H1 (cell line): ENCODE measurements around the gene WDR91. TPM values are rescaled to one million over a fixed set of nuclear protein-coding genes. Genes with fewer than 3 reads are reported as not detected.

ENCODE experiments used
- CTCF ChIA-PET: fragments of 300-600 bp; sonication (Branson Sonifier 250); formaldehyde crosslinking; loops from one replicate; lab custom pipeline; 2021; ENCODE audit not compliant: partially characterized antibody; lab: Charles Lee
- POLR2A ChIA-PET: fragments of 300-600 bp; sonication (Branson Sonifier 250); formaldehyde crosslinking; loops from one replicate; lab custom pipeline; 2021; ENCODE audit warnings: inconsistent platforms; ENCODE audit not compliant: partially characterized antibody; lab: Charles Lee
- DNase-seq, 2 experiments: peaks; one replicate each; pipeline versions ENCODE4 v3.0.0 to v3.0.0-alpha.2; 2010 to 2022; ENCODE audit warnings: low spot score in 2 of 2, low read depth in 1 of 2, mixed read lengths in 1 of 2
- FAIRE-seq: peaks from 2 replicates; lab custom pipeline; 2011; peaks lifted over from hg19 to GRCh38; lab: Jason Lieb, UNC
- H2AFZ ChIP-seq: 2 replicates; pipeline ENCODE4 v1.8.1; 2012; ENCODE audit warnings: low read length, inconsistent platforms
- H2AK5ac ChIP-seq: 2 replicates; pipeline ENCODE4 v1.6.1; 2013; ENCODE audit warnings: low read depth, low read length
- H2BK120ac ChIP-seq: replicated peaks from 2 replicates; pipeline ENCODE3; 2013; ENCODE audit warnings: low read depth, low read length, inconsistent platforms
- H2BK12ac ChIP-seq: 2 replicates; pipeline ENCODE4 v1.6.1; 2013; ENCODE audit warnings: low read depth, low read length
- H2BK15ac ChIP-seq: 2 replicates; pipeline ENCODE4 v1.6.1; 2013; ENCODE audit warnings: low read length
- H2BK20ac ChIP-seq: 2 replicates; pipeline ENCODE4 v1.6.1; 2013; ENCODE audit warnings: low read length
- H2BK5ac ChIP-seq: 2 replicates; pipeline ENCODE4 v1.6.1; 2013; ENCODE audit warnings: low read depth, low read length
- H3K14ac ChIP-seq: 2 replicates; pipeline ENCODE4 v1.6.1; 2013; ENCODE audit warnings: inconsistent platforms; ENCODE audit not compliant: insufficient read length
- H3K18ac ChIP-seq: 2 replicates; pipeline ENCODE4 v1.6.1; 2013; ENCODE audit warnings: low read length; ENCODE audit errors: extremely low read depth
- H3K23ac ChIP-seq: 2 replicates; pipeline ENCODE4 v1.6.1; 2013; ENCODE audit warnings: inconsistent platforms; ENCODE audit not compliant: insufficient read length
- H3K23me2 ChIP-seq: 2 replicates; pipeline ENCODE4 v1.6.1; 2013; ENCODE audit warnings: low read depth, low read length
- H3K27ac ChIP-seq: 2 replicates; pipeline ENCODE4 v1.6.1; 2011; ENCODE audit warnings: low read depth, low read length, inconsistent platforms
- H3K27me3 ChIP-seq, 4 experiments: replicated peaks in 1 of 4; 1 replicate in 1 of 4; 2 replicates in 3 of 4; pipeline versions ENCODE4 v1.6.1 to v1.8.1; 2011 to 2013; ENCODE audit warnings: low read length in 3 of 4, mild to moderate bottlenecking in 3 of 4, inconsistent platforms in 2 of 4, mixed read lengths in 2 of 4, moderate library complexity in 1 of 4; ENCODE audit not compliant: control insufficient read depth in 3 of 4, insufficient read depth in 3 of 4; ENCODE audit errors: extremely low read depth in 1 of 4
- H3K36me3 ChIP-seq, 4 experiments: 2 replicates each; pipeline versions ENCODE4 v1.6.1 to v1.8.1; 2011 to 2013; ENCODE audit warnings: mild to moderate bottlenecking in 4 of 4, low read length in 3 of 4, moderate library complexity in 2 of 4, control low read depth in 1 of 4, inconsistent platforms in 1 of 4; ENCODE audit not compliant: insufficient read depth in 4 of 4, control insufficient read depth in 2 of 4
- H3K4ac ChIP-seq: replicated peaks from 2 replicates; pipeline ENCODE3; 2013; ENCODE audit warnings: low read length, low read depth, mixed read lengths, inconsistent platforms; ENCODE audit not compliant: insufficient read length
- H3K4me1 ChIP-seq, 4 experiments: replicated peaks in 1 of 4; 1 replicate in 1 of 4; 2 replicates in 3 of 4; pipeline versions ENCODE4 v1.6.1 to v1.8.1; 2011 to 2013; ENCODE audit warnings: low read length in 3 of 4, inconsistent platforms in 2 of 4, mixed read lengths in 1 of 4; ENCODE audit not compliant: insufficient read depth in 4 of 4, control insufficient read depth in 3 of 4
- H3K4me2 ChIP-seq, 2 experiments: 2 replicates each; pipeline versions ENCODE4 v1.6.1 to v1.8.1; 2011 to 2013; ENCODE audit warnings: low read depth in 2 of 2, low read length in 2 of 2, control low read depth in 1 of 2, inconsistent platforms in 1 of 2, mild to moderate bottlenecking in 1 of 2; ENCODE audit not compliant: insufficient read depth in 1 of 2
- H3K4me3 ChIP-seq, 4 experiments: fragments of 200-600, 300-600 bp in 1 of 4; sonication (generic), shearing (Covaris generic), sonication (Bioruptor Twin) in 1 of 4; 2 replicates each; pipeline versions ENCODE4 v1.5.1 to v1.8.1; 2011 to 2016; ENCODE audit warnings: low read length in 4 of 4, low read depth in 3 of 4, control low read depth in 2 of 4, inconsistent platforms in 2 of 4, mild to moderate bottlenecking in 2 of 4, mixed read lengths in 1 of 4, moderate library complexity in 1 of 4; ENCODE audit not compliant: insufficient read depth in 2 of 4; ENCODE audit errors: extremely low read depth in 1 of 4
- H3K56ac ChIP-seq: replicated peaks from 2 replicates; pipeline ENCODE3; 2013; ENCODE audit warnings: low read depth, mild to moderate bottlenecking, mixed read lengths, low read length, inconsistent platforms; ENCODE audit not compliant: insufficient read length
- H3K79me1 ChIP-seq: 2 replicates; pipeline ENCODE4 v1.6.1; 2013; ENCODE audit warnings: low read depth, low read length, control low read depth
- H3K79me2 ChIP-seq, 2 experiments: 2 replicates each; pipeline versions ENCODE4 v1.6.1 to v1.8.1; 2012 to 2013; ENCODE audit warnings: low read length in 2 of 2, mild to moderate bottlenecking in 2 of 2, inconsistent platforms in 1 of 2; ENCODE audit not compliant: insufficient read depth in 2 of 2, control insufficient read depth in 1 of 2
- H3K9ac ChIP-seq, 4 experiments: replicated peaks in 1 of 4; 1 replicate in 1 of 4; 2 replicates in 3 of 4; pipeline versions ENCODE4 v1.6.1 to v1.8.1; 2011 to 2013; ENCODE audit warnings: low read depth in 3 of 4, low read length in 3 of 4, control low read depth in 2 of 4, mild to moderate bottlenecking in 2 of 4, moderate library complexity in 2 of 4, inconsistent platforms in 1 of 4; ENCODE audit errors: extremely low read depth in 1 of 4
- H3K9me3 ChIP-seq, 2 experiments: 2 replicates each; pipeline versions ENCODE4 v1.6.1 to v1.8.1; 2012 to 2013; ENCODE audit warnings: mild to moderate bottlenecking in 2 of 2, moderate library complexity in 2 of 2, control low read depth in 1 of 2, inconsistent platforms in 1 of 2, low read depth in 1 of 2, low read length in 1 of 2, mixed read lengths in 1 of 2; ENCODE audit not compliant: insufficient read depth in 2 of 2
- H4K20me1 ChIP-seq, 2 experiments: replicated peaks in 1 of 2; 2 replicates each; pipeline versions ENCODE3 to v1.8.1; 2011 to 2013; ENCODE audit warnings: inconsistent platforms in 2 of 2, low read length in 2 of 2, mild to moderate bottlenecking in 1 of 2; ENCODE audit not compliant: insufficient read depth in 2 of 2, control insufficient read depth in 1 of 2
- H4K5ac ChIP-seq: 2 replicates; pipeline ENCODE4 v1.6.1; 2013; ENCODE audit warnings: low read length, low read depth, mixed read lengths, inconsistent platforms; ENCODE audit not compliant: insufficient read length
- H4K8ac ChIP-seq: 2 replicates; pipeline ENCODE4 v1.8.0; 2013; ENCODE audit warnings: mild to moderate bottlenecking, moderate library complexity, low read length, inconsistent platforms; ENCODE audit not compliant: insufficient read depth; ENCODE audit errors: extremely low read depth
- H4K91ac ChIP-seq: replicated peaks from 2 replicates; pipeline ENCODE3; 2013; ENCODE audit warnings: low read length, mixed read lengths, inconsistent platforms; ENCODE audit not compliant: insufficient read length
- ATF3 ChIP-seq: IDR thresholded peaks from 2 replicates; pipeline ENCODE4 v1.6.1; 2011; ENCODE audit warnings: low read depth, mild to moderate bottlenecking, low read length; ENCODE audit not compliant: insufficient read depth
- BRCA1 ChIP-seq: IDR thresholded peaks from 2 replicates; pipeline ENCODE4 v1.6.1; 2012; ENCODE audit warnings: low read depth, low read length, improper control_type of control experiment
- HDAC6 ChIP-seq: IDR thresholded peaks from one replicate; pipeline ENCODE4 v1.7.1; 2012; ENCODE audit warnings: low read depth, mild to moderate bottlenecking, inconsistent platforms, low read length, moderate library complexity
- JUND ChIP-seq: IDR thresholded peaks from 2 replicates; pipeline ENCODE4 v1.6.1; 2011; ENCODE audit warnings: mild to moderate bottlenecking, improper control_type of control experiment, low read length
- NANOG ChIP-seq: IDR thresholded peaks from 2 replicates; pipeline ENCODE4 v1.6.1; 2011; ENCODE audit warnings: low read length, low read depth, mild to moderate bottlenecking, inconsistent platforms; ENCODE audit not compliant: insufficient read depth, poor library complexity, severe bottlenecking
- POLR2AphosphoS5 ChIP-seq: IDR thresholded peaks from 2 replicates; pipeline ENCODE4 v1.6.1; 2011; ENCODE audit warnings: low read depth, low read length
- SP2 ChIP-seq: IDR thresholded peaks from 2 replicates; pipeline ENCODE4 v1.6.1; 2012; ENCODE audit warnings: mild to moderate bottlenecking, low read length, inconsistent platforms
- TAF7 ChIP-seq: optimal IDR thresholded peaks from 2 replicates; pipeline ENCODE3; 2011; ENCODE audit warnings: low read depth, mild to moderate bottlenecking, inconsistent platforms, low read length, moderate library complexity, borderline replicate concordance
- TEAD4 ChIP-seq: IDR thresholded peaks from 2 replicates; pipeline ENCODE4 v1.6.1; 2012; ENCODE audit warnings: low read depth, low read length, inconsistent platforms, mixed read lengths
- YY1 ChIP-seq: IDR thresholded peaks from 2 replicates; pipeline ENCODE4 v1.6.1; 2011; ENCODE audit warnings: low read depth, mild to moderate bottlenecking, low read length
- WGBS, 2 experiments: shearing (Covaris generic) in 1 of 2; methylation state at CpG; one replicate each; pipeline versions ENCODE4 v1.1.6 to v1.1.7; 2013 to 2015; ENCODE audit warnings: low lambda C conversion rate in 2 of 2, mixed read lengths in 2 of 2, inconsistent platforms in 1 of 2, low coverage in 1 of 2, missing lambda C conversion rate in 1 of 2; ENCODE audit not compliant: insufficient replicate concordance in 2 of 2, insufficient coverage in 1 of 2, insufficient read length in 1 of 2; ENCODE audit errors: extremely low coverage in 1 of 2, missing lambda C conversion rate in 1 of 2; 5-methylcytosine and 5-hydroxymethylcytosine counted together
- polyA plus RNA-seq, 7 experiments: library from polyadenylated mRNA; depleted of rRNA in 3 of 7; stranded (reverse) in 5 of 7; unstranded in 2 of 7; fragments of >200 nt in 5 of 7; fragments of 200-250 nt in 2 of 7; gene quantifications; 1 replicate in 5 of 7; 2 replicates in 1 of 7; 4 replicates in 1 of 7; pipeline versions ENCODE4 v1.2.1 to v1.2.3, GENCODE V29; 2011 to 2013; ENCODE audit warnings: missing spikeins in 2 of 7, mixed read lengths in 2 of 7
- total RNA-seq: library from RNA; stranded (reverse); fragmentation: NEBNext Ultra II Directional; extraction: Animal tissue kit (Norgen Biotek cat#: 25700); gene quantifications from 2 replicates; pipeline ENCODE4 v1.2.1, GENCODE V29; 2021

The WDR91 gene
- total and polyA plus RNA-seq, 2 of the 8 experiments (the other 6 are each of a cell fraction or from before 2014, with no cell fraction given): 8.2 to 14.7 TPM

GRCh38 chr7:135174941-135175340, 36.4 kb downstream of the WDR91 start:
- peaks cover 2 to 8% of the 10 kb centered on the region in 2 experiments; a peak in 2 of 4 replicates for H3K9me3 ChIP-seq
- H3K9ac ChIP-seq: no peak overlapping the region
- no peak for DNase-seq
- CTCF ChIA-PET: interaction anchor here (0.6 to 1.1 kb wide), 2 partner anchors 13 to 64 kb away, joined by 3 read pairs; no protein-coding TSS in a partner anchor
- no peak overlapping the region for H2BK120ac ChIP-seq
- H3K14ac ChIP-seq: no peak overlapping the region
- no peak overlapping the region for H3K18ac ChIP-seq
- no peak overlapping the region for H3K23ac ChIP-seq
- no peak overlapping the region for H2BK15ac ChIP-seq
- no peak for FAIRE-seq
- no peaks in the 10 kb centered on the region for H3K23me2 ChIP-seq
- no peaks in the 10 kb centered on the region for H3K36me3 ChIP-seq
- WGBS, 2 experiments: 93% methylated on average over 7 of the region's 7 CpGs; no CpG with 5 or more reads in 1 of the 2 experiments
- H4K20me1 ChIP-seq: no peaks in the 10 kb centered on the region
- POLR2A ChIA-PET: interaction anchor here (1.4 kb wide), 1 partner anchor 17 kb away, joined by 3 read pairs; no protein-coding TSS in a partner anchor
- no peak overlapping the region for H3K27ac ChIP-seq
- TF ChIP-seq NANOG (no peak), POLR2AphosphoS5 (no peak), ATF3 (no peak), HDAC6 (no peak), JUND (no peak), SP2 (no peak), BRCA1 (no peak), TEAD4 (no peak), TAF7 (no peak), YY1 (no peak)
- no peak overlapping the region for H2BK5ac ChIP-seq
- H3K4ac ChIP-seq: no peak overlapping the region
- H3K56ac ChIP-seq: no peak overlapping the region
- no peaks in the 10 kb centered on the region for H3K79me2 ChIP-seq
- H3K4me1 ChIP-seq: peaks cover 0 to 8% (median 4%) of the 10 kb centered on the region in 4 experiments; a peak in 5 of 7 replicates
- no peaks in the 10 kb centered on the region for H3K79me1 ChIP-seq
- H2AK5ac ChIP-seq: no peak overlapping the region
- H4K8ac ChIP-seq: no peak overlapping the region
- H3K27me3 ChIP-seq: no peaks in the 10 kb centered on the region
- H4K91ac ChIP-seq: no peak overlapping the region
- H2AFZ ChIP-seq: no peak overlapping the region
- no peak overlapping the region for H3K4me3 ChIP-seq
- H2BK12ac ChIP-seq: no peak overlapping the region
- no peak overlapping the region for H4K5ac ChIP-seq
- no peak overlapping the region for H2BK20ac ChIP-seq
- H3K4me2 ChIP-seq: no peak overlapping the region
